Measurements from ENCODE around the gene GPR83. TPM values are rescaled to one million over a fixed set of nuclear protein-coding genes. Genes with fewer than 3 reads are reported as not detected.

GPR83 gene
- total RNA-seq, 1 donor from 2014 or later, result under 0.01 TPM

DNA sequence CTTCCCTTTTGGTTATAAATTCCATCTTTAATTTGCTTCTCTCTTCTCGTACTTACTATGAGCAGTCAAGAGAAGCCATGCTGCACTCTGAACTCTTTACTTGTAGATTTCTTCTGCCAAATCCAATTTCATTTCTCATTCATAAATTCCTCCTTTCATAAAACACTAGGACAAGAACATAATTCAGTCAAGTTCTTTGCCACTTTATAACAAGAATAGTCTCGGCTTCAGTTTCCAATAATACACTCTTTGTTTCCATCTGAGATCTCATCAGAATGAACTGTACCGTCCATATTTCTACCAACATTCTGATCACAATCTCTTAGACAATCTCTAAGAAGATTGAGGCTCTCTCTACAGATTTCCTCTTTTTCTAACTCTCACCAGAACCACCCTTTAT is 71.7 kb downstream of the GPR83 start:
- TF ChIP-seq, protein P1, sequence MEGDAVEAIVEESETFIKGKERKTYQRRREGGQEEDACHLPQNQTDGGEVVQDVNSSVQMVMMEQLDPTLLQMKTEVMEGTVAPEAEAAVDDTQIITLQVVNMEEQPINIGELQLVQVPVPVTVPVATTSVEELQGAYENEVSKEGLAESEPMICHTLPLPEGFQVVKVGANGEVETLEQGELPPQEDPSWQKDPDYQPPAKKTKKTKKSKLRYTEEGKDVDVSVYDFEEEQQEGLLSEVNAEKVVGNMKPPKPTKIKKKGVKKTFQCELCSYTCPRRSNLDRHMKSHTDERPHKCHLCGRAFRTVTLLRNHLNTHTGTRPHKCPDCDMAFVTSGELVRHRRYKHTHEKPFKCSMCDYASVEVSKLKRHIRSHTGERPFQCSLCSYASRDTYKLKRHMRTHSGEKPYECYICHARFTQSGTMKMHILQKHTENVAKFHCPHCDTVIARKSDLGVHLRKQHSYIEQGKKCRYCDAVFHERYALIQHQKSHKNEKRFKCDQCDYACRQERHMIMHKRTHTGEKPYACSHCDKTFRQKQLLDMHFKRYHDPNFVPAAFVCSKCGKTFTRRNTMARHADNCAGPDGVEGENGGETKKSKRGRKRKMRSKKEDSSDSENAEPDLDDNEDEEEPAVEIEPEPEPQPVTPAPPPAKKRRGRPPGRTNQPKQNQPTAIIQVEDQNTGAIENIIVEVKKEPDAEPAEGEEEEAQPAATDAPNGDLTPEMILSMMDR (IDR thresholded peaks at IDR 0.05; ENCODE audit: insufficient read depth, low read length, severe bottlenecking), result no peak
- Histone ChIP-seq H3K36me3 (ENCODE audit: control insufficient read depth, insufficient read depth, low read length) (no peaks in the 10 kb centered on the region), H3K4me3 (ENCODE audit: low read depth, low read length) (no peak overlapping the region), H3K27me3 (ENCODE audit: control insufficient read depth, insufficient read depth, low read length) (no peaks in the 10 kb centered on the region)
- DNase-seq (ENCODE audit: low read depth) (no peak), FAIRE-seq (no peak)

DNA sequence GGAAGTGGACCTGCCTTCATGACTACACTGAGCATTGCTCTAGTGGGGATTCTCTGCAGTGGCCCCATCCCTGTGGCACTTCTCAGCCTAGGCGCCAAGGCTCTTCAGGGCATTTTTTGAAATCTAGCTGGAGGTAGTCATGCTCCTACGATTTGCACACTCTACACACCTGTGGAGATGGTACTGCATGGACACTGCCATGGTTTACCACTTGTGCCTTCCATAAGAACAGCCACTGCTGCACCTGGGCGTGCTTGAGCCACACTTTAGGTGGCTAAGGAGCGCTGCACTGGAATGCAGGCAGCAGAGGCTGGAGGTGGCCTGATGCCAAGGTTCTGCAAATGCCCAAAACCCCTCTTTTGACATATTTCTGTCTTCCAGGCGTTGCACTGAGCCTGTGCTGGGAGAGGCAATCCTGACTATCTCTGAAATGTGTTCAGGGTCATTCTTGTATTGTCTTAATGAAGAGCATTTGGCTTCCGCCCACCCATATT is 72.6 kb downstream of the GPR83 start:
- H3K27me3 ChIP-seq (ENCODE audit: control insufficient read depth, insufficient read depth, low read length), result no peaks in the 10 kb centered on the region
- TF ChIP-seq, protein P1 (IDR thresholded peaks at IDR 0.05; ENCODE audit: insufficient read depth, low read length, severe bottlenecking), result no peak
- FAIRE-seq (no peak), DNase-seq (ENCODE audit: low read depth) (no peak)
- H3K4me3 ChIP-seq (ENCODE audit: low read depth, low read length), result no peak overlapping the region
- H3K36me3 ChIP-seq (ENCODE audit: control insufficient read depth, insufficient read depth, low read length), result no peaks in the 10 kb centered on the region

Other genes starting within 250 kb of the GPR83 start
- gene IZUMO1R, start 96.8 kb downstream of the GPR83 start, total RNA-seq, result not detected in 2 replicates
- 4.9 and 9.7 TPM in 2 replicates for gene MRE11, start 92.4 kb upstream of the GPR83 start, total RNA-seq
- gene ANKRD49, start 92.6 kb upstream of the GPR83 start, total RNA-seq, result 17.1 and 20.5 TPM in 2 replicates
- not detected in 2 replicates for gene C11orf97, start 111.0 kb upstream of the GPR83 start, total RNA-seq
- gene FUT4, start 142.5 kb upstream of the GPR83 start, total RNA-seq, result 1.0 and 1.8 TPM in 2 replicates
- gene PIWIL4, start 165.9 kb upstream of the GPR83 start, total RNA-seq, result 0.38 and 0.79 TPM in 2 replicates

Measured in bronchial epithelial cell (primary cell).